GM19463 (cell line): ENCODE results near the gene NHEJ1.
"Not testable (repeated sequence)": the region's sequence is repeated elsewhere in the genome, so short reads cannot be mapped to it uniquely, and the experiment has no call there.

ENCODE experiments used
- ATAC-seq: cut with Tn5 transposase; IDR thresholded peaks from one replicate; pipeline ENCODE4 v1.9.1; 2021; ENCODE audit warnings: mild to moderate bottlenecking, moderate library complexity; ENCODE audit not compliant: unreplicated experiment

NHEJ1 gene

GRCh38 chr2:219160186-219161017 is at the start of gene NHEJ1:
Gene NHEJ1 (minus strand): TSS chr2:219160815. CDS start chr2:219158362, 2,453 bp downstream.
- peak; percentile 82 for ATAC-seq

GRCh38 chr2:219209236-219210195 is 48.9 kb upstream of the NHEJ1 start:
- no peak for ATAC-seq

GRCh38 chr2:219207884-219208740 is 47.5 kb upstream of the NHEJ1 start:
- no peak for ATAC-seq

- ATAC-seq: no peak
Observed at GRCh38 chr2:219207134-219207883, 46.7 kb upstream of the NHEJ1 start.

GRCh38 chr2:219206328-219207133 is 45.9 kb upstream of the NHEJ1 start, which contains the start of gene ZFAND2B:
Gene ZFAND2B (plus strand): TSS chr2:219206782. CDS start chr2:219206988, 206 bp downstream.
- peak; percentile 98 for ATAC-seq

- ATAC-seq: no peak
Observed at GRCh38 chr2:219205981-219206327, 45.3 kb upstream of the NHEJ1 start.

- ATAC-seq: no peak
Observed at GRCh38 chr2:219205165-219205538, 44.5 kb upstream of the NHEJ1 start.

GRCh38 chr2:219204425-219205164 is 44.0 kb upstream of the NHEJ1 start:
- ATAC-seq: no peak

GRCh38 chr2:219201331-219201730 is 40.7 kb upstream of the NHEJ1 start:
- ATAC-seq: not testable (repeated sequence)

- not testable (repeated sequence) for ATAC-seq
Observed at GRCh38 chr2:219200502-219201326, 40.1 kb upstream of the NHEJ1 start.

- no peak for ATAC-seq
Observed at GRCh38 chr2:219199470-219200211, 39.0 kb upstream of the NHEJ1 start.

GRCh38 chr2:219198974-219199373 is 38.4 kb upstream of the NHEJ1 start:
- ATAC-seq: no peak

GRCh38 chr2:219197388-219197787 is 36.8 kb upstream of the NHEJ1 start:
- ATAC-seq: no peak

GRCh38 chr2:219186754-219187456 is 26.3 kb upstream of the NHEJ1 start:
- no peak for ATAC-seq

GRCh38 chr2:219184121-219184520 is 23.5 kb upstream of the NHEJ1 start:
- ATAC-seq: no peak

- ATAC-seq: no peak
Observed at GRCh38 chr2:219183151-219183772, 22.6 kb upstream of the NHEJ1 start.
